Hepatocyte (in vitro differentiated cells): ENCODE data around the gene ALKBH1. TPM values are rescaled to one million over a fixed set of nuclear protein-coding genes. Genes with fewer than 3 reads are reported as not detected.

Source experiments
- DNase-seq: peaks from one replicate; pipeline ENCODE4 v3.0.0-alpha.2; 2016; ENCODE audit warnings: low spot score
- H2AFZ ChIP-seq: fragments of 200-600 bp; sonication (generic); 2 replicates; pipeline ENCODE4 v1.6.0; 2016; ENCODE audit warnings: antibody characterized with exemption, mild to moderate bottlenecking
- H3K27ac ChIP-seq: fragments of 200-600 bp; sonication (generic); 2 replicates; pipeline ENCODE4 v1.5.1; 2016; ENCODE audit warnings: mild to moderate bottlenecking
- H3K27me3 ChIP-seq: fragments of 200-600 bp; sonication (generic); 2 replicates; pipeline ENCODE4 v1.6.1; 2016
- H3K36me3 ChIP-seq: fragments of 200-600 bp; sonication (generic); replicated peaks from 2 replicates; pipeline ENCODE4 v1.5.1; 2016; ENCODE audit warnings: low read depth; ENCODE audit not compliant: insufficient read depth
- H3K4me1 ChIP-seq: fragments of 200-600 bp; sonication (generic); 2 replicates; pipeline ENCODE4 v1.5.1; 2016; ENCODE audit warnings: mild to moderate bottlenecking, moderate library complexity; ENCODE audit not compliant: insufficient read depth
- H3K4me2 ChIP-seq: fragments of 200-600 bp; sonication (generic); 2 replicates; pipeline ENCODE4 v1.6.0; 2016
- H3K4me3 ChIP-seq: fragments of 200-600 bp; sonication (generic); 2 replicates; pipeline ENCODE4 v1.5.1; 2016; ENCODE audit warnings: mild to moderate bottlenecking
- H3K79me2 ChIP-seq: fragments of 200-600 bp; sonication (generic); 2 replicates; pipeline ENCODE4 v1.6.0; 2017; ENCODE audit warnings: mild to moderate bottlenecking
- H3K9me2 ChIP-seq: fragments of 200-600 bp; sonication (generic); replicated peaks from 2 replicates; pipeline ENCODE4 v1.6.0; 2017; ENCODE audit warnings: mild to moderate bottlenecking; ENCODE audit not compliant: insufficient read depth
- H3K9me3 ChIP-seq: fragments of 200-600 bp; sonication (generic); 2 replicates; pipeline ENCODE4 v1.5.1; 2016; ENCODE audit warnings: low read depth, mild to moderate bottlenecking
- H4K20me1 ChIP-seq: fragments of 200-600 bp; sonication (generic); 2 replicates; pipeline ENCODE4 v1.6.0; 2016; ENCODE audit warnings: mild to moderate bottlenecking; ENCODE audit not compliant: insufficient read depth, poor library complexity, severe bottlenecking
- CTCF ChIP-seq: fragments of 200-600 bp; sonication (generic); IDR thresholded peaks from 2 replicates; pipeline ENCODE4 v1.5.1; 2016; ENCODE audit warnings: antibody characterized with exemption, mild to moderate bottlenecking; ENCODE audit not compliant: poor library complexity
- EZH2 ChIP-seq: fragments of 200-600 bp; sonication (generic); IDR thresholded peaks from 2 replicates; pipeline ENCODE4 v1.6.1; 2016; ENCODE audit warnings: antibody characterized with exemption, mild to moderate bottlenecking, borderline replicate concordance
- EZH2phosphoT487 ChIP-seq: fragments of 200-600 bp; sonication (generic); IDR thresholded peaks from one replicate; pipeline ENCODE4 v1.6.1; 2018; ENCODE audit warnings: antibody characterized with exemption, mild to moderate bottlenecking, low read depth, moderate library complexity; ENCODE audit not compliant: unreplicated experiment, severe bottlenecking
- WGBS: methylation state at CpG from one replicate; pipeline ENCODE4 v1.1.6; 2016; ENCODE audit warnings: low lambda C conversion rate; ENCODE audit errors: missing lambda C conversion rate; 5-methylcytosine and 5-hydroxymethylcytosine counted together
- polyA plus RNA-seq: library from polyadenylated mRNA; unstranded; fragments of >200 nt; fragmentation: Nextera tagmentation; extraction: Ambion mirVana; gene quantifications from 2 replicates; pipeline ENCODE4 v1.2.1, GENCODE V29; 2016
- total RNA-seq: library from RNA; depleted of rRNA; stranded (reverse); fragments of >200 nt; gene quantifications from 2 replicates; pipeline ENCODE4 v1.2.3, GENCODE V29; 2014

The ALKBH1 gene
- total and polyA plus RNA-seq, 2 experiments from 2014 or later = 9.0 to 13.6 TPM

GRCh38 chr14:77746064-77746702 lies 38.4 kb upstream of the ALKBH1 start:
- DNase-seq = no peak
- peaks cover 4% of the 10 kb centered on the region for H3K36me3 ChIP-seq
- no peaks in the 10 kb centered on the region for H3K27me3 ChIP-seq
- H4K20me1 ChIP-seq = peaks cover 2% of the 10 kb centered on the region
- 92% methylated on average over 4 of the region's 4 CpGs for WGBS
- no peak overlapping the region for H2AFZ ChIP-seq
- H3K27ac ChIP-seq = no peak overlapping the region
- H3K4me2 ChIP-seq = no peak overlapping the region
- no peak for TF ChIP-seq EZH2phosphoT487
- TF ChIP-seq EZH2 = no peak
- no peak for TF ChIP-seq CTCF
- no peaks in the 10 kb centered on the region for H3K4me1 ChIP-seq
- H3K79me2 ChIP-seq = peaks cover 19% of the 10 kb centered on the region
- H3K9me3 ChIP-seq = no peaks in the 10 kb centered on the region
- no peak overlapping the region for H3K4me3 ChIP-seq
- H3K9me2 ChIP-seq = no peaks in the 10 kb centered on the region

GRCh38 chr14:77741438-77741837 lies 33.6 kb upstream of the ALKBH1 start:
- DNase-seq = no peak
- TF ChIP-seq EZH2phosphoT487 (no peak), EZH2 (no peak)
- Histone ChIP-seq H3K4me2 (no peak overlapping the region), H3K27ac (no peak overlapping the region), H4K20me1 (no peaks in the 10 kb centered on the region), H3K9me3 (no peaks in the 10 kb centered on the region), H3K4me3 (no peak overlapping the region), H3K9me2 (no peaks in the 10 kb centered on the region), H3K4me1 (no peaks in the 10 kb centered on the region), H3K36me3 (peaks cover 4% of the 10 kb centered on the region), H3K27me3 (no peaks in the 10 kb centered on the region), H3K79me2 (peaks cover 23% of the 10 kb centered on the region), H2AFZ (no peak overlapping the region)
- 86% methylated on average over 2 of the region's 2 CpGs for WGBS

- no peak for DNase-seq
- H3K79me2 ChIP-seq = peaks cover 15% of the 10 kb centered on the region
- no peak overlapping the region for H3K4me3 ChIP-seq
- no peak overlapping the region for H3K4me2 ChIP-seq
- peaks cover 11% of the 10 kb centered on the region for H3K36me3 ChIP-seq
- no peaks in the 10 kb centered on the region for H3K9me2 ChIP-seq
- no peaks in the 10 kb centered on the region for H3K27me3 ChIP-seq
- no peak for TF ChIP-seq CTCF
- no peak for TF ChIP-seq EZH2phosphoT487
- no peak for TF ChIP-seq EZH2
- no peaks in the 10 kb centered on the region for H4K20me1 ChIP-seq
- no peak overlapping the region for H2AFZ ChIP-seq
- H3K27ac ChIP-seq = no peak overlapping the region
- WGBS = 90% methylated on average over 7 of the region's 7 CpGs
- H3K4me1 ChIP-seq = no peaks in the 10 kb centered on the region
- H3K9me3 ChIP-seq = no peaks in the 10 kb centered on the region
These were observed 30.9 kb upstream of the ALKBH1 start for GRCh38 chr14:77738559-77739250.

GRCh38 chr14:77730976-77731497 lies 23.2 kb upstream of the ALKBH1 start:
- H3K4me3 ChIP-seq = no peak overlapping the region
- peaks cover 13% of the 10 kb centered on the region for H3K36me3 ChIP-seq
- peaks cover 9% of the 10 kb centered on the region for H3K79me2 ChIP-seq
- H3K9me2 ChIP-seq = no peaks in the 10 kb centered on the region
- H2AFZ ChIP-seq = no peak overlapping the region
- H3K27me3 ChIP-seq = no peaks in the 10 kb centered on the region
- H3K9me3 ChIP-seq = no peaks in the 10 kb centered on the region
- no peaks in the 10 kb centered on the region for H4K20me1 ChIP-seq
- H3K4me2 ChIP-seq = no peak overlapping the region
- no peak overlapping the region for H3K27ac ChIP-seq
- no peaks in the 10 kb centered on the region for H3K4me1 ChIP-seq
- no peak for DNase-seq
- TF ChIP-seq CTCF (no peak), EZH2 (no peak), EZH2phosphoT487 (no peak)
- WGBS = 89% methylated on average over 3 of the region's 3 CpGs
